Measurements from ENCODE around the gene ITGAX.

Gene ITGAX

DNA sequence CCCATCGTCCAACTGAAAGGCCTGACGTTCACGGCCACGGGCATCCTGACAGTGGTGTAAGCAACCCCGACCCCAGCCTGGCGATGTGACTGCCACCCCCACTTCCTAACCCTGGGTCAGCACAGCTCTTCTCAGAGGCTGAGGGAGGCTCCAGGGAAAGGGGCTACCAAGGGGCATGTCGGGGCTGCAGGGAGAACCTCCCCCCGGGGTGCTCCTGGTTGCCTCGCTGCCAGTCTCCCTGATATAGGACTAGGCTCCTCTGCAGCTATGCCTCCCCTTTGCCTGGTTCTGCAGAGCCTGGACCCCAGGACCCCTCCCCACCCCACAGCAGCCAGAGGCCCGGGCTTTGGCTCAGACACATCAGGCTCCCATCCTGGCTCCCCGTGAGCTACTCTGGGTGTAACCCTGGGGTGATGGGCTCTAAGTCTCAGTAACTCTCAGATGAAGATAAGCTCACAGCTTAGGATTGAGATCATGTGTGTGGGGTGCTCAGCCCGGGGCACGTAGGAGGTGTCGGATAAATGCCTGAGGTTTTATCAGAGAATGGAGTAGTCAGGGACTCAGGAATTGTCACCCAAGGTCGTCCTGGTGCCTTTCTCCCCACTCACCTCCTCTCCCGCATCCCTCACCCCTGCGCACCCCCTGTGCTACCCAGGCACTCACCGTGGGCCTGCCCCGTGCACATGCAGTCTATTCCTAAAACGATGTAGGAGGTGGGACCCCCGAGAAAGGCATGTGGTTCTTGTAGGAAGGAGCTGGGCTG, 48.8 kb downstream of the ITGAX start:
- in situ Hi-C loops (cut with MboI; ENCODE audit: low pct_unique_long_range_greater_than_20kb, low sequenced_read_pairs, unreplicated experiment) = no loop called here
- TF ChIP-seq, protein P1, sequence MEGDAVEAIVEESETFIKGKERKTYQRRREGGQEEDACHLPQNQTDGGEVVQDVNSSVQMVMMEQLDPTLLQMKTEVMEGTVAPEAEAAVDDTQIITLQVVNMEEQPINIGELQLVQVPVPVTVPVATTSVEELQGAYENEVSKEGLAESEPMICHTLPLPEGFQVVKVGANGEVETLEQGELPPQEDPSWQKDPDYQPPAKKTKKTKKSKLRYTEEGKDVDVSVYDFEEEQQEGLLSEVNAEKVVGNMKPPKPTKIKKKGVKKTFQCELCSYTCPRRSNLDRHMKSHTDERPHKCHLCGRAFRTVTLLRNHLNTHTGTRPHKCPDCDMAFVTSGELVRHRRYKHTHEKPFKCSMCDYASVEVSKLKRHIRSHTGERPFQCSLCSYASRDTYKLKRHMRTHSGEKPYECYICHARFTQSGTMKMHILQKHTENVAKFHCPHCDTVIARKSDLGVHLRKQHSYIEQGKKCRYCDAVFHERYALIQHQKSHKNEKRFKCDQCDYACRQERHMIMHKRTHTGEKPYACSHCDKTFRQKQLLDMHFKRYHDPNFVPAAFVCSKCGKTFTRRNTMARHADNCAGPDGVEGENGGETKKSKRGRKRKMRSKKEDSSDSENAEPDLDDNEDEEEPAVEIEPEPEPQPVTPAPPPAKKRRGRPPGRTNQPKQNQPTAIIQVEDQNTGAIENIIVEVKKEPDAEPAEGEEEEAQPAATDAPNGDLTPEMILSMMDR (IDR thresholded peaks at IDR 0.05; ENCODE audit: extremely low read depth, insufficient read depth, missing control alignments) = no peak
- no peak for DNase-seq (ENCODE audit: low spot score)

DNA sequence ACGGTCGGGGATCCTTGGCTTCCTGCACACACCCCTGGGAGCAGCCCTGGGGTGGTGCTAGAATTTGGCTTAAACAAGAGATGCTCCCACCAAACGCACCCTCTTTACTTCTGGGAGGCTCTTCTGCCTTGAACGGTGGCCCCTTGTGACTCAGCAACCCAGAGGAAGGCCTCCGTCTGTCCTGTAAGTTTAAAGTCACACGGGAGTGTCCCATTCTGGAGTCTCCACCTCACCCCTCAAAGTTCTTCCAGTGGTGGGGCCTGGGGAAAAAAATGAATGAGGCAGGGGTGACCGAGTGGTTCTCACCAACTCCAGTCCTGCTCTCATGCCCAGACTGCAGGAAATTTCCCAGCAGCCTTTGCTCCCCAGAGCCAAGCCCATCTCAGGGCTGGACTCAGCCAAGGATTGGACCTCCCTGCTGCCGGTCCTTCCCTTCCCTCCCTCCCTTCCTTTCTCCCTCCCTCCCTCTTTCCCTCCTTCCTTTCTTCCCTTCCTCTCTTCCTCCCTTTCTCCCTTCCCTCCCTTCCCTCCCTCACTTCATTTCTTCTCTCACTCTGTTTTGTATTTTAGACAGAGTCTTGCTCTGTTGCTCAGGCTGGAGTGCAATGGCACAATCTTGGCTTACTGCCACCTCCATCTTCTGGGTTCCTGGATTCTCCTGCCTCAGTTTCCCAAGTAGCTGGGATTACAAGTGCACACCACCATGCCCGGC, 49.5 kb downstream of the ITGAX start:
- TF ChIP-seq, protein P1 (IDR thresholded peaks at IDR 0.05; ENCODE audit: extremely low read depth, insufficient read depth, missing control alignments) = no peak
- DNase-seq (ENCODE audit: low spot score) = peak; percentile 60
- in situ Hi-C loops (cut with MboI; ENCODE audit: low pct_unique_long_range_greater_than_20kb, low sequenced_read_pairs, unreplicated experiment) = no loop called here

DNA sequence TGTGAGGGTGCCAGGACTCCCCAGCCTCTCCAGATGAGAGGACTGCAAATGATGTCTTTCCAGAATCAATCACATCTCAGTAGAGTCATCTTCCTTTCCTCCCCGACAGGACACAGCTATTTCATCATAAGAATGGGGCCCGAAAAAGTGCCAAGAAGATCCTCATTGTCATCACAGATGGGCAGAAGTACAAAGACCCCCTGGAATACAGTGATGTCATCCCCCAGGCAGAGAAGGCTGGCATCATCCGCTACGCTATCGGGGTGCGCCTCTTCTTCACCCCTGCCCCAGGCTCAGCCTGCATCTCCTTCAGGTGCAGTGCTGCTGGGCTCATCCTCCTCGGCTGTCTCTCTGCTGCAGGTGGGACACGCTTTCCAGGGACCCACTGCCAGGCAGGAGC, 52.4 kb downstream of the ITGAX start:
- in situ Hi-C loops (cut with MboI; ENCODE audit: low pct_unique_long_range_greater_than_20kb, low sequenced_read_pairs, unreplicated experiment) = no loop called here
- TF ChIP-seq, protein P1 (IDR thresholded peaks at IDR 0.05; ENCODE audit: extremely low read depth, insufficient read depth, missing control alignments) = no peak
- DNase-seq (ENCODE audit: low spot score) = no peak

DNA sequence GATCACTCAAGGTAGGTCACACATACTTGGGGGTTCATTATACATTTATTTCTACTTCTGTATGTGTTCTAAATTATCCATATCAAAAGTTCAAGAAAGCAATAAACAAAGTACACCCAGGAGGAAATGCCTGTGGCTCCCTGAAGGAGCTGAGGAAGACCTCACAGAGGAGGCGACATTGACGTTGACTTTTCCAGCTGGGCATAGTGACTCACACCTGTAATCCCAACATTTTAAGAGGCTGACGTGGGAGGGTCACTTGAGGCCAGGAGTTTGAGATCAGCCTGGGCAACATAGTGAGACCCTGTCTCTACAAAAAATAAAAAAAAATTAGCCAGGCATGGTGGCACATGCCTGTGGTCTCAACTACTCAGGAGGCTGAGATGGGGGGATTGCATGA, 54.5 kb downstream of the ITGAX start:
- no peak for DNase-seq (ENCODE audit: low spot score)
- TF ChIP-seq, protein P1 (IDR thresholded peaks at IDR 0.05; ENCODE audit: extremely low read depth, insufficient read depth, missing control alignments) = no peak
- in situ Hi-C loops (cut with MboI; ENCODE audit: low pct_unique_long_range_greater_than_20kb, low sequenced_read_pairs, unreplicated experiment) = no loop called here

DNA sequence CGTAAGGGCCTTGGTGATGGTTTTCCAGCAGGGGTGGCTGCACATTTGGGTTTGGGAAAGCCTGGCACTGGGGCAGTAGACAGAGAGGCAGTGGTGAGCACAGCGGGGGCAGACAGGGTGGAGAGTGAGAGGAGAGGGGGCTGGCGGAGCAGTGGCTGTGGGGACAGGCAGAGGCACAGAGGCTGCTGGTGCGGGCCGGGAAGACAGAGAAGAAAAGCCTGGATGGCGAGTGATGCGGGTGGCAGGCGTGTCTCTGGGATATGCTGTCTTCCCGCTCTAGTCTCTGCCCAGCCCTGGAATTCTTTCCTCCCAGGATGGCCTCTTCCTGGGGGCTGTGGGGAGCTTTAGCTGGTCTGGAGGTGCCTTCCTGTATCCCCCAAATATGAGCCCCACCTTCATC, 55.1 kb downstream of the ITGAX start:
- TF ChIP-seq, protein P1 (IDR thresholded peaks at IDR 0.05; ENCODE audit: extremely low read depth, insufficient read depth, missing control alignments) = no peak
- no peak for DNase-seq (ENCODE audit: low spot score)
- in situ Hi-C loops (cut with MboI; ENCODE audit: low pct_unique_long_range_greater_than_20kb, low sequenced_read_pairs, unreplicated experiment) = no loop called here

DNA sequence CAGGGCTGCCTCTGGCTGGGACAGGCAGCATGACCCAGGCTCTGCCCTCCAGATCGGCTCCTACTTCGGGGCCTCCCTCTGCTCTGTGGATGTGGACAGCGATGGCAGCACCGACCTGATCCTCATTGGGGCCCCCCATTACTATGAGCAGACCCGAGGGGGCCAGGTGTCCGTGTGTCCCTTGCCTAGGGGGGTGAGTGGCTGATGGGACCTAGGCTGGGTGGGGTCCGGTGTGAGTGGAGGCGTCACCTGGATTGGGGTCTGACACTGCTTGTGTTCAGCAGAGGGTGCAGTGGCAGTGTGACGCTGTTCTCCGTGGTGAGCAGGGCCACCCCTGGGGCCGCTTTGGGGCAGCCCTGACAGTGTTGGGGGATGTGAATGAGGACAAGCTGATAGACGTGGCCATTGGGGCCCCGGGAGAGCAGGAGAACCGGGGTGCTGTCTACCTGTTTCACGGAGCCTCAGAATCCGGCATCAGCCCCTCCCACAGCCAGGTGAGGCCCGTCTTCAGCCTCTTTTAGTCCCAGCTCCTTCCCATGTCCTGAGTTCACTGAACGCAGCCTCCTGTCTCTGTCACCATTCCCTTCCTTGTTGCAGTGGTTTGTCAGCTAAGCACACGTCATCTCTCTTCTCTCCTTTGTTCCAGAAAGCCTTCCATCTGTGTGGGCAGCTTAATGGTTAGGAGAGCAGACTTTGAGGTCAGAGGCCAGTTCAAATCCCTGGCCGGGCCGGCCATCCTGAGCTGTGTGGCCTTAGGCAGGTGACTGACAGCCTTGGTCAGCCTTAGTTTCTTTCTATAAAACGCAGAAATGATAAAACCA, 56.3 kb downstream of the ITGAX start:
- DNase-seq (ENCODE audit: low spot score) = no peak
- in situ Hi-C loops (cut with MboI; ENCODE audit: low pct_unique_long_range_greater_than_20kb, low sequenced_read_pairs, unreplicated experiment) = no loop called here
- TF ChIP-seq, protein P1 (IDR thresholded peaks at IDR 0.05; ENCODE audit: extremely low read depth, insufficient read depth, missing control alignments) = no peak

All from GM13977 (cell line).